B cell (primary cell): ENCODE data around the gene ZNF143.

ENCODE experiments used
- CTCF ChIP-seq: fragments of 200-600 bp; IDR thresholded peaks from one replicate; pipeline ENCODE4 v1.8.0; 2022; ENCODE audit warnings: antibody characterized with exemption, mild to moderate bottlenecking
- EZH2 ChIP-seq: IDR thresholded peaks from 2 replicates; pipeline ENCODE4 v1.6.1; 2012; ENCODE audit warnings: borderline replicate concordance, low read depth, mild to moderate bottlenecking, moderate library complexity, low read length; ENCODE audit not compliant: insufficient read depth, poor library complexity, severe bottlenecking

GRCh38 chr11:9462806-9463537 is 2.2 kb downstream of the ZNF143 start:
- no peak for TF ChIP-seq CTCF
- no peak for TF ChIP-seq EZH2
